NOMO-1 treated with DMSO at 0.1 percent for 48 hours (cell line): ENCODE data around the gene PPP1R12B.
A peak's percentile ranks its signal among the peaks of the same experiment; 100 is the strongest.
"Not testable (repeated sequence)": the region's sequence is repeated elsewhere in the genome, so short reads cannot be mapped to it uniquely, and the experiment has no call there.

Experiments used
- DNase-seq: peaks from one replicate; lab custom pipeline; 2025; ENCODE audit not compliant: unreplicated experiment; lab: John Stamatoyannopoulos, UW

Gene PPP1R12B

DNA sequence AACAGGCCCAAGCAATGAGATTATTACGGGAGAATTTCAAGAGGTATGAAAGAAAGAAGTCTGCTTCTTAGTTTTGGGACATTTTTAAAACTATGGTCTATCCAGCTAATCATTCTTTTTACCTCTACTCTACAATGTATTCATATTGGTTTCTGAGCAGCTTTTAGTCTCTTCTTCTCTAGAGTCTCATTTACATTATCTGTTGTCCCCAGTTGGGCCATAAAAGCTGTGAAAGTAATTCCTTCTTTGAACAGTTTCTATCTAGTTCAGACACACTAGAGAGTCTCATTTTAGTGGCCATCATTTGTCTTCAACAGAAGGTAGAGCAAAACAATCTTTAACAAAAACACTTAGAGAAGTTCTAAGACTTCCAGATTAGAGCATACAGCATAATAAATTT, 204.6 kb downstream of the PPP1R12B start:
- DNase-seq: not testable (repeated sequence)

DNA sequence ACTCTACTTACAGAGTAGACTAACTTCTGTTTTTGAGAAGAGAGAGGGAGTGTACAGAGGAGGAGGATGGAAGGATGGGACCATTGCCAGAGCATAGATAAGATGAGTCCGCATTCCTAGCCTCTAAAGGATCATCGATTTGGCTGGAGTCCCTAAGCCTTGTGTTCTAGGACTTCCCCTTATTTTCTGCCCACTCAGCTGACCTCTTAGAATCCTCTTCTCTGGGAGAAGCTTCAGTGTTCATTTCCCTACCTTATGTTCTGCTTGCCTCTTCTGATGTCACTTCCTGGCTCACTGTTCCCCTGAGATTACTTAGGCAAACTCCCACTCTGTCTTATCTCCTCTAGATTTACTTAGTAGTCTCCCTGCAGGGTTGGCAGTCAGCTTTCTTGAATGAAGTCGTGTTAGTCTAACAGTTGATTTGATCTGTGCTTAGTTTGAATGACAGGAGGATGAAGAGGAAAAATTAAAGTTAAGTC, 205.1 kb downstream of the PPP1R12B start:
- DNase-seq: peak; percentile 28

- not testable (repeated sequence) for DNase-seq
These were observed 206.1 kb downstream of the PPP1R12B start for GRCh38 chr1:202554619-202555018.

- DNase-seq: not testable (repeated sequence)
These were observed 207.5 kb downstream of the PPP1R12B start for GRCh38 chr1:202556037-202556436.

- not testable (repeated sequence) for DNase-seq
These were observed 209.2 kb downstream of the PPP1R12B start for GRCh38 chr1:202557662-202558061.

DNA sequence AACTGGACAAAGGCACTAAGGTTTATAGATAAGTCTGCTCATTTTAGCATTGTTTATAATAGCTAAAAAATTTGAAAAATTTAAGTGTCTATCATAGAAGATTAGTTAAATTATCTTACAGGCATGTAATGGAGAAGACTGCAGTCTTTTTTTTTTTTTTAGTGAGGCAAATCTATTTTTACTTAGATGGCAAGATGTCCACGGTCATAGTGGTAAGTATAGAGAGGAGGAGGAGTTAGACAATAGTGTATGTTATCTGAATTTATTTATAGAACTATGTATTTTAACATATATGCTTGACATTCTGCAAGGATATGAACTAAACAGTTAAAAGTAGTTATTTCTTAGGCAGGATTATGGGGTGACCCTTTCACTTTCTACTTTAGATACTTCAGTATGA, 212.7 kb downstream of the PPP1R12B start:
- DNase-seq: no peak

DNA sequence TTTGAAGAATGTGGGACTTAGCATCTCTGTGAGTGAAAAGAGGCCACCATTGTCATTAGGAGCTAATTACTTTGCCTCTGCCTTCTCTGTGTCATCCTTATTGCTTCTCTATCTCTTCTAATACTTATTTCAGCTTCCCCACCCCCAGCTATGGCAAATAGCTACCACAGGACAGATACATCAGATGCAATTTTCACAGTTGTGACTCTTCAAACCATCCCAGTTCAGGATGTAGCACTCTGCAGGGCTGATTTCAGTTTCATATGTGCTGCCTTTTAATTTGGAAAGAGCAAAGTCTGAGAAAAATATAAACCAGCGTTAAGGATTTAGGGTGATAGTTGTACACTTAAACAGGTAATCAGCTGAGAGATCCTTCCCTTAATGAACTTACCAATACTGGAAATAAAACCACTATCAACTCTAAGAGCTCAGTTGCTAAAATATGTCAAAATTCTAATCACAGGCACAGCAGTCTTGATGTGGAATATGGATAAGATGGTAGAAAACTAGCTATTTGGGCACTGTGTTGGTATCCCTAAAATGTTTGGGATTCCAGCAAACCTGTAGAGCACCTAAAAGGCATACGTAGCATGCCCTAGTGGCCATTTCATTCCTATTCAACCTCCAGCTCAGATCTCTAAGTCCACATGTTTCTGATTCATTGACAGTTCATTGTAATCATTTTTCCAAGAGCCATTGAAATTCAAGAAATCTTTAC, 213.4 kb downstream of the PPP1R12B start:
- no peak for DNase-seq

GRCh38 chr1:202562444-202563060, 214.1 kb downstream of the PPP1R12B start:
- no peak for DNase-seq

GRCh38 chr1:202563818-202564217, 215.3 kb downstream of the PPP1R12B start:
- no peak for DNase-seq

- DNase-seq: no peak
These were observed 216.5 kb downstream of the PPP1R12B start for GRCh38 chr1:202564958-202565495.

GRCh38 chr1:202565890-202566602, 217.5 kb downstream of the PPP1R12B start:
- no peak for DNase-seq

DNA sequence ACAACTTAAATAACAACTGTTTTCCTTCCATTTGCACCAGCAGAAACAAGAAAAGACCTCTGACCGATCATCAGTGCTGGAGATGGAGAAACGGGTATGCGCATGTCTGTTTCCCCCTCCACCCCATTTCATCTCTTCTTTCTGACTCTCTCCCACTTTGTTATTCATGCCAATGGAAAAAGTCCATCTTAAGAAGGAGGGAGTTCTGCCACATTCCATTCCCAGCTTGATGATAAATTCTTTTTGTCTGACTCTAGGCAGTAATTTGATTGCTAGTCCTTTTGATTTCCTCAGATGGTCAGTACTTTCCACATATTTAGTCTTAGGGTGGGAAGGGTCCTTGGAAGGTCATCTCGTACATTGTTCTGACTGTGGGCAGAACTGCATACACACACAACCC, 219.2 kb downstream of the PPP1R12B start:
- DNase-seq: no peak

- DNase-seq: no peak
These were observed 219.9 kb downstream of the PPP1R12B start for GRCh38 chr1:202568410-202568809.

DNA sequence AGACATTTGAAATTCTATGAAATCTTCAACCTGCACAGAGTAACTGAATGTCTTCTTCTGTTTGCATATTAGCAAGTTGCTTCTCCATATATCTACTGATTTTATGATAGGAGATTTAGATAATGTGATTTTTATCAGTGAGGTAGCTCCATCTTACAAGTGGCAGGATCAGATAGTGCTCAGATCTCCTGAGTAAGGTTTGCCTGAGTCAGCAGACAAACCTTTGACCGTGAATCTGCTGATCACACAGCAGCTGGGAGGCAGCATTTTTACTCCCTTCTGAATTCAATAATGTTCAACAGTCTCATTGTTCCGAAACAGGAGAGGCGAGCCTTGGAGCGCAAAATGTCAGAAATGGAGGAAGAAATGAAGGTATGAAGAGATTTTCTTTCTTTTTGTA, 220.3 kb downstream of the PPP1R12B start:
- no peak for DNase-seq

DNA sequence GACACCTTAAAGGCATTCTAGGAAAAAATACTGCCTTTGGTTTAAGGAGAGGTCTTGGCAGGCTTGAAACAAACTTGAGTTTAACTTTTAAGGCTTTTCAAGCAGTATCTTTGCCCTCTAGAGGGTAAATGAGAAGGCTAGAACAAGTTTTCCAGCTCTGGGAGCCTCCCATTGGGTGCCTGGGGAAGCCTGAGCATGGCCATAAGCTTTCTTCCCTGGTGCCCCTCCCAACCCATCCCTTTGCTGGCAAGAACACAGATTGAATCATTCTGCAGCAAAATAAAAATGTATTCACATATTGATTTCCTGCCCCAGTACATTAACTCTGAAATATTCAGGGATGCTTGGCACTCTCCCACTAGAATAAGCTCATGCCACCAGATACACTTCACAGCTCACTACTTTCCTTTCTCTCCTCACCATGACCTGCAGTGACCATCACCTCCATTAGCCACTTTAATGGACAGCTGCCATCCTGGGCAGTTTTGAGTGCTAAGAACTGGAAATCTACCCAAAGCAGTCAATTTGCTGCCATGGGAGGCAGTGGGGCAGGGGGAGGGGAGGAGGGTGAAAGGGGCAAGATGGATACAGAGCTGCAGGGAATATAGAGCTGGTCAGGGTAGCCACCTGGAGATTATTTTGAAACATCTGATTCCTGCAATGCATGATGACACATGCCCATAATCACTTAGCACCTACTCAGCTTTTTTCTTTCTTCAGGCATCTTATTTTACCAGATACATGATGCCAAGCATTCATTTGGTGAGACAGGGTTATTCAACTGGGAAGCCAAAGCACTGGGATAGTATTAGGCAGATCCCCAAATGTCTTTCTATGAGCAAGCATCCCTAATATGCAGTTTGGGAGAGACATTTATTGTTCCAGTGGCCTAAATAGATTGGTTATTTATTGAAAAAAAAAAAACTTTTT, 221.2 kb downstream of the PPP1R12B start:
- DNase-seq: no peak

DNA sequence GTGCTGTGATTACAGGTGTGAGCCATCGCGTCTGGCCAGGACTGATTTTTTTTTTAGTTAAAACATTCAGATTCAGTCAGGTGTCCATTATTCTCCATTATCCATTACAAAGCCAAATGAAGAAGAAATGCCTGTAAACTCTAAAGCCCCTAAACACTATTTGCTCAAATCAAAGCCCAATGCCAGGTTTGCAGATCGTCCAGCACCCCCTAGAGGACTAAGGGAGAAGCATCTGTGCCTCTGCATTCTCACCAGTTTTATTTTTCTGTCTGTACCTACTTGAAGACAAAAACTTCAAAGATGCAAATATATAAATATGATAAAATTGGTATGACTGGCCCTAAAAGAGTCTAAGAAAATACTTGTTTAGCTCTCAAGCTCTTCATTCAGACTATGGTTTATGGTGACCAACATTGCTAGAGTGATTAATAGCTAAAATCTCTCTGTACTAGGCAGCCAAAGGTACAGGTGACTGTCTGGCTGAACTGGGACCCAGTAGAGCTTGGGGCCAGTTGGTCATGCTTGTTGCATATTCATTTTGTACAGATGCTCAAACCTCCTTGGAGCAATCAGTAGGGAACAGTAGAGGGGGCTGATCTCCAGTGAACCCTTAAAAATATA, 223.3 kb downstream of the PPP1R12B start:
- peak; percentile 41 for DNase-seq

DNA sequence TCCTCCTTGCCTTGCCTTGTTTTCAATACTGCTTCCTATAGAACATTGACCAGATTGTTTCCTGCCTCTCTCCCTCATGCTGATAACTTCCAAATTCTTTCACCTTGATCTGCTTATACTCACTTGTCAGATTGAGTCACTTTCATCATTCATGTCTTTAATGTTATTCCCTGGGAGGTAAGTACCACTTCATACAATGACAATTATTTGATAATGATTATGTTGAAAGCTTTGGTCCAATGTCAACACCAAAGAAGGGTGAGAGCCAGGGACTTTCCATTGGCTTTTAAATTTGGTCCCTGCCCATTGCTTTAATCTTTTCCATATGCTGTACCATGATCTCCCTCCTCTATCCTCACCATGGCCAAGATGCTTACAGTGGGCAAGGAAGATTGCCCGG, 224.4 kb downstream of the PPP1R12B start:
- no peak for DNase-seq

- no peak for DNase-seq
These were observed 227.6 kb downstream of the PPP1R12B start for GRCh38 chr1:202575918-202576653.

- DNase-seq: peak; percentile 74
These were observed 228.3 kb downstream of the PPP1R12B start for GRCh38 chr1:202576816-202577215.
